HG03039 (cell line): ENCODE measurements around the gene GIT2.
"Not testable (repeated sequence)": the region's sequence is repeated elsewhere in the genome, so short reads cannot be mapped to it uniquely, and the experiment has no call there.

ENCODE experiments used
- ATAC-seq: cut with Tn5 transposase; IDR thresholded peaks from one replicate; pipeline ENCODE4 v1.9.1; 2021; ENCODE audit warnings: mild to moderate bottlenecking, moderate library complexity; ENCODE audit not compliant: unreplicated experiment

The GIT2 gene

GRCh38 chr12:109995686-109996482 is at the start of gene GIT2:
GIT2 (minus strand) TSS chr12:109996368; CDS start chr12:109996224, 144 bp downstream.
- peak; percentile 67 for ATAC-seq

- ATAC-seq: no peak
These were observed 46.1 kb upstream of the GIT2 start for GRCh38 chr12:110042264-110042663.

GRCh38 chr12:110039085-110039807 is 43.1 kb upstream of the GIT2 start:
- ATAC-seq: no peak

- no peak for ATAC-seq
These were observed 42.5 kb upstream of the GIT2 start for GRCh38 chr12:110038741-110039084.

- no peak for ATAC-seq
These were observed 41.1 kb upstream of the GIT2 start for GRCh38 chr12:110037315-110037714.

- no peak for ATAC-seq
These were observed 39.5 kb upstream of the GIT2 start for GRCh38 chr12:110035534-110036104.

- no peak for ATAC-seq
These were observed 37.7 kb upstream of the GIT2 start for GRCh38 chr12:110033888-110034287.

- ATAC-seq: no peak
These were observed 33.2 kb upstream of the GIT2 start for GRCh38 chr12:110029290-110029815.

- no peak for ATAC-seq
These were observed 32.2 kb upstream of the GIT2 start for GRCh38 chr12:110028323-110028722.

GRCh38 chr12:110024051-110024450 is 27.9 kb upstream of the GIT2 start:
- ATAC-seq: no peak

GRCh38 chr12:110023059-110023980 is 27.2 kb upstream of the GIT2 start:
- no peak for ATAC-seq

GRCh38 chr12:110020956-110021355 is 24.8 kb upstream of the GIT2 start:
- no peak for ATAC-seq

- no peak for ATAC-seq
These were observed 19.0 kb upstream of the GIT2 start for GRCh38 chr12:110015132-110015531.

GRCh38 chr12:110012659-110013058 is 16.5 kb upstream of the GIT2 start:
- no peak for ATAC-seq

GRCh38 chr12:110012137-110012536 is 16.0 kb upstream of the GIT2 start:
- no peak for ATAC-seq

GRCh38 chr12:110010853-110011723 is 14.9 kb upstream of the GIT2 start:
- ATAC-seq: no peak

- ATAC-seq: not testable (repeated sequence)
These were observed 12.7 kb upstream of the GIT2 start for GRCh38 chr12:110008681-110009398.

- no peak for ATAC-seq
These were observed 11.7 kb upstream of the GIT2 start for GRCh38 chr12:110007881-110008280.

GRCh38 chr12:110006115-110006514 is 9.9 kb upstream of the GIT2 start:
- ATAC-seq: no peak
